MM.1S (cell line): ENCODE results near the gene GPR108.

ENCODE experiments used
- DNase-seq: peaks from one replicate; pipeline ENCODE4 v3.0.0-alpha.2; 2015
- H2AFZ ChIP-seq: fragments of 300-600 bp; sonication (generic); 2 replicates; pipeline ENCODE4 v1.6.0; 2016; ENCODE audit warnings: antibody characterized with exemption, low read length
- H3F3A ChIP-seq: fragments of 300-600 bp; sonication (generic); 2 replicates; pipeline ENCODE4 v1.6.1; 2016; ENCODE audit warnings: mild to moderate bottlenecking, antibody characterized with exemption, low read length, moderate library complexity, mixed read lengths; ENCODE audit not compliant: insufficient read depth
- H3K27ac ChIP-seq: fragments of 300-600 bp; sonication (generic); 2 replicates; pipeline ENCODE4 v1.5.1; 2016; ENCODE audit warnings: mild to moderate bottlenecking, low read length
- H3K27me3 ChIP-seq: fragments of 300-600 bp; sonication (generic); replicated peaks from 2 replicates; pipeline ENCODE4 v1.6.0; 2016; ENCODE audit warnings: low read length; ENCODE audit not compliant: insufficient read depth
- H3K36me3 ChIP-seq: fragments of 300-600 bp; sonication (generic); replicated peaks from 2 replicates; pipeline ENCODE4 v1.6.1; 2016; ENCODE audit warnings: mild to moderate bottlenecking, low read length, mixed read lengths; ENCODE audit not compliant: insufficient read depth
- H3K4me1 ChIP-seq: fragments of 300-600 bp; sonication (generic); 2 replicates; pipeline ENCODE4 v1.6.1; 2016; ENCODE audit warnings: low read length, mixed read lengths
- H3K4me2 ChIP-seq: fragments of 300-600 bp; sonication (generic); 2 replicates; pipeline ENCODE4 v1.6.0; 2016; ENCODE audit warnings: low read depth, low read length
- H3K4me3 ChIP-seq: fragments of 300-600 bp; sonication (generic); 2 replicates; pipeline ENCODE4 v1.5.1; 2016; ENCODE audit warnings: low read length, mixed read lengths
- H3K79me2 ChIP-seq: fragments of 300-600 bp; sonication (generic); 2 replicates; pipeline ENCODE4 v1.6.1; 2016; ENCODE audit warnings: mixed run types, low read length, mixed read lengths
- H3K9ac ChIP-seq: fragments of 300-600 bp; sonication (generic); 2 replicates; pipeline ENCODE4 v1.6.1; 2016; ENCODE audit warnings: low read length, mixed read lengths
- H3K9me2 ChIP-seq: fragments of 300-600 bp; sonication (generic); replicated peaks from 2 replicates; pipeline ENCODE4 v1.6.1; 2016; ENCODE audit warnings: mild to moderate bottlenecking, low read length, mixed read lengths; ENCODE audit not compliant: insufficient read depth
- H3K9me3 ChIP-seq: fragments of 300-600 bp; sonication (generic); replicated peaks from 2 replicates; pipeline ENCODE4 v1.6.1; 2016; ENCODE audit warnings: mild to moderate bottlenecking, low read length, mixed read lengths; ENCODE audit not compliant: insufficient read depth
- H4K20me1 ChIP-seq: fragments of 300-600 bp; sonication (generic); 2 replicates; pipeline ENCODE4 v1.6.1; 2016; ENCODE audit warnings: mild to moderate bottlenecking, low read length, moderate library complexity, mixed read lengths; ENCODE audit not compliant: insufficient read depth
- CTCF ChIP-seq: fragments of 300-600 bp; sonication (generic); IDR thresholded peaks from 2 replicates; pipeline ENCODE4 v1.5.1; 2016; ENCODE audit warnings: antibody characterized with exemption, low read length, mixed read lengths
- EZH2 ChIP-seq: fragments of 300-600 bp; sonication (generic); optimal IDR thresholded peaks from 2 replicates; pipeline ENCODE3; 2017; ENCODE audit warnings: low read depth, mild to moderate bottlenecking, antibody characterized with exemption, low read length, mixed read lengths
- EZH2phosphoT487 ChIP-seq: fragments of 300-600 bp; sonication (generic); IDR thresholded peaks from 2 replicates; pipeline ENCODE4 v1.6.1; 2018; ENCODE audit warnings: antibody characterized with exemption, low read length

The GPR108 gene

DNA sequence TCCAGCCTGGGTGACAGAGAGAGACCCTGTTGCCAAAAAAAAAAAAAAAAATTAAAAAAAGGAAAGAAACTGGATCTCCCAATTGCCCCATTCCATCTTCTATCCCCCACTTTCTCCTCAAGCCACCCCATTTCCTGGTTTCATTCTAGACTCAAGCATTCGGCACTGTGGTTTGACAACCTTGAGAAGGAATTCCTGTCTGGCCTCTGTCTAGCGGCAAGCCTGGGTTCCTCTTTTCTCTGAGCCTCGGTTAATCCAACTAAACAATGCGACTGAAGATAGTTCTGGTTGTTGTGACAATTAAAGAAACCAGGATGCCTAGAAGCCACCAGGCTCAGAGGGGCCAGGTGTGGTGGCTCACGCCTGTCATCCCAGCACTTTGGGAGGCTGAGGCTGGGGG is 13.6 kb downstream of the GPR108 start:
- TF ChIP-seq EZH2 (no peak), EZH2phosphoT487 (no peak), CTCF (no peak)
- Histone ChIP-seq H3K4me1 (peaks cover 8% of the 10 kb centered on the region), H2AFZ (no peak overlapping the region), H3K9me2 (no peaks in the 10 kb centered on the region), H3K9ac (no peak overlapping the region), H3K4me2 (no peak overlapping the region), H3K36me3 (no peaks in the 10 kb centered on the region), H3K4me3 (no peak overlapping the region), H4K20me1 (no peaks in the 10 kb centered on the region), H3K27me3 (peaks cover 15% of the 10 kb centered on the region; the same call in 1 of the 2 replicates), H3K79me2 (no peaks in the 10 kb centered on the region), H3K27ac (no peak overlapping the region), H3F3A (no peaks in the 10 kb centered on the region; the same call in 1 of the 2 replicates), H3K9me3 (no peaks in the 10 kb centered on the region)
- no peak for DNase-seq

- H3K9me3 ChIP-seq, result no peaks in the 10 kb centered on the region
- no peak overlapping the region for H3K9ac ChIP-seq
- H3K27me3 ChIP-seq, result peaks cover 15% of the 10 kb centered on the region; the same call in 1 of the 2 replicates
- no peaks in the 10 kb centered on the region for H3K9me2 ChIP-seq
- H3K79me2 ChIP-seq, result no peaks in the 10 kb centered on the region
- H3K27ac ChIP-seq, result no peak overlapping the region
- H3F3A ChIP-seq, result no peaks in the 10 kb centered on the region; the same call in 1 of the 2 replicates
- H3K4me3 ChIP-seq, result no peak overlapping the region
- TF ChIP-seq EZH2phosphoT487, result no peak
- TF ChIP-seq CTCF, result no peak
- no peak for DNase-seq
- no peak overlapping the region for H2AFZ ChIP-seq
- H3K4me1 ChIP-seq, result peaks cover 2% of the 10 kb centered on the region
- no peak overlapping the region for H3K4me2 ChIP-seq
- H3K36me3 ChIP-seq, result no peaks in the 10 kb centered on the region
- H4K20me1 ChIP-seq, result no peaks in the 10 kb centered on the region
Measured at GRCh38 chr19:6723108-6723618, 14.2 kb downstream of the GPR108 start.

GRCh38 chr19:6721773-6722172 is 15.6 kb downstream of the GPR108 start:
- no peak overlapping the region for H2AFZ ChIP-seq
- no peak for DNase-seq

More at GRCh38 chr19:6721773-6722172, 15.6 kb downstream of the GPR108 start:
- Histone ChIP-seq H3K4me2 (no peak overlapping the region), H3K9me3 (no peaks in the 10 kb centered on the region), H3K9me2 (no peaks in the 10 kb centered on the region), H3K4me1 (no peaks in the 10 kb centered on the region), H3F3A (no peaks in the 10 kb centered on the region; the same call in 1 of the 2 replicates), H3K9ac (no peak overlapping the region), H3K79me2 (no peaks in the 10 kb centered on the region), H3K4me3 (no peak overlapping the region), H3K27ac (no peak overlapping the region), H3K36me3 (no peaks in the 10 kb centered on the region), H3K27me3 (peaks cover 23% of the 10 kb centered on the region; the same call in 1 of the 2 replicates), H4K20me1 (no peaks in the 10 kb centered on the region)
- no peak for TF ChIP-seq EZH2
- TF ChIP-seq CTCF, result no peak
